SK-N-MC (cell line): Measurements from ENCODE around the gene SSR3.
"Not testable (repeated sequence)": the region's sequence is repeated elsewhere in the genome, so short reads cannot be mapped to it uniquely, and the experiment has no call there.

Experiments
- DNase-seq: peaks from one replicate; pipeline ENCODE4 v3.0.0-alpha.2; 2011; ENCODE audit warnings: low read depth, low spot score
- H3K27ac ChIP-seq: fragments of 200-600 bp; sonication (generic); 2 replicates; pipeline ENCODE4 v1.5.1; 2016; ENCODE audit warnings: mixed run types
- H3K36me3 ChIP-seq: fragments of 200-600 bp; sonication (generic); 2 replicates; pipeline ENCODE4 v1.6.1; 2017; ENCODE audit warnings: antibody characterized with exemption, low read length, mixed read lengths; ENCODE audit not compliant: insufficient read depth
- H3K4me3 ChIP-seq: fragments of 200-600 bp; sonication (generic); 2 replicates; pipeline ENCODE4 v1.5.1; 2016
- H3K9ac ChIP-seq: fragments of 200-600 bp; sonication (generic); 2 replicates; pipeline ENCODE4 v1.8.0; 2017; ENCODE audit warnings: mixed run types, mixed read lengths; ENCODE audit not compliant: insufficient read length
- H3K9me3 ChIP-seq: fragments of 200-600 bp; sonication (generic); 2 replicates; pipeline ENCODE4 v1.6.1; 2017; ENCODE audit warnings: low read depth, mild to moderate bottlenecking, antibody characterized with exemption, low read length, moderate library complexity, mixed read lengths
- EZH2 ChIP-seq: fragments of 200-600 bp; sonication (generic); IDR thresholded peaks from one replicate; pipeline ENCODE4 v1.6.1; 2017; ENCODE audit warnings: antibody characterized with exemption
- FOXP2 ChIP-seq: optimal IDR thresholded peaks from 2 replicates; pipeline ENCODE3; 2011; ENCODE audit warnings: mild to moderate bottlenecking, moderate library complexity; ENCODE audit not compliant: insufficient read depth; ENCODE audit errors: extremely low read length, control extremely low read depth
- POLR2AphosphoS5 ChIP-seq: IDR thresholded peaks from 2 replicates; pipeline ENCODE4 v1.6.1; 2012; ENCODE audit warnings: mild to moderate bottlenecking, low read depth, low read length, borderline replicate concordance

Gene SSR3

GRCh38 chr3:156581033-156581432 lies 26.1 kb upstream of the SSR3 start:
- TF ChIP-seq EZH2 = no peak
- no peak overlapping the region for H3K27ac ChIP-seq
- H3K36me3 ChIP-seq = no peaks in the 10 kb centered on the region
- H3K9me3 ChIP-seq = no peaks in the 10 kb centered on the region
- DNase-seq = no peak
- H3K4me3 ChIP-seq = no peak overlapping the region
- H3K9ac ChIP-seq = no peak overlapping the region

GRCh38 chr3:156579427-156579851 lies 24.5 kb upstream of the SSR3 start:
- Histone ChIP-seq H3K9me3 (no peaks in the 10 kb centered on the region), H3K9ac (no peak overlapping the region), H3K36me3 (no peaks in the 10 kb centered on the region), H3K27ac (no peak overlapping the region), H3K4me3 (no peak overlapping the region)
- DNase-seq = no peak
- TF ChIP-seq POLR2AphosphoS5 = no peak
- no peak for TF ChIP-seq EZH2
- TF ChIP-seq FOXP2 = no peak

GRCh38 chr3:156577736-156578135 lies 22.8 kb upstream of the SSR3 start:
- Histone ChIP-seq H3K36me3 (no peaks in the 10 kb centered on the region), H3K9ac (no peak overlapping the region), H3K9me3 (no peaks in the 10 kb centered on the region), H3K4me3 (no peak overlapping the region), H3K27ac (no peak overlapping the region)
- no peak for TF ChIP-seq FOXP2
- no peak for TF ChIP-seq POLR2AphosphoS5
- no peak for TF ChIP-seq EZH2
- DNase-seq = no peak

GRCh38 chr3:156576651-156577348 lies 21.9 kb upstream of the SSR3 start:
- no peak for DNase-seq
- H3K27ac ChIP-seq = no peak overlapping the region
- no peaks in the 10 kb centered on the region for H3K9me3 ChIP-seq
- TF ChIP-seq POLR2AphosphoS5 (no peak), FOXP2 (no peak), EZH2 (no peak)
- H3K4me3 ChIP-seq = no peak overlapping the region
- no peak overlapping the region for H3K9ac ChIP-seq
- H3K36me3 ChIP-seq = no peaks in the 10 kb centered on the region

GRCh38 chr3:156576051-156576450 lies 21.1 kb upstream of the SSR3 start:
- Histone ChIP-seq H3K9me3 (no peaks in the 10 kb centered on the region), H3K36me3 (no peaks in the 10 kb centered on the region), H3K4me3 (no peak overlapping the region), H3K27ac (no peak overlapping the region), H3K9ac (no peak overlapping the region)
- no peak for TF ChIP-seq POLR2AphosphoS5
- no peak for TF ChIP-seq FOXP2
- TF ChIP-seq EZH2 = no peak
- DNase-seq = no peak

- Histone ChIP-seq H3K27ac (no peak overlapping the region), H3K9me3 (no peaks in the 10 kb centered on the region), H3K36me3 (no peaks in the 10 kb centered on the region), H3K4me3 (no peak overlapping the region), H3K9ac (no peak overlapping the region)
- no peak for TF ChIP-seq EZH2
- TF ChIP-seq FOXP2 = no peak
- no peak for TF ChIP-seq POLR2AphosphoS5
- no peak for DNase-seq
Measured at GRCh38 chr3:156575641-156576040, 20.7 kb upstream of the SSR3 start.

GRCh38 chr3:156569881-156570280 lies 15.0 kb upstream of the SSR3 start:
- not testable (repeated sequence) for H3K9ac ChIP-seq, DNase-seq, H3K4me3 ChIP-seq, H3K9me3 ChIP-seq, H3K27ac ChIP-seq, H3K36me3 ChIP-seq

- H3K27ac ChIP-seq, H3K4me3 ChIP-seq, H3K9ac ChIP-seq, H3K36me3 ChIP-seq, H3K9me3 ChIP-seq, DNase-seq: not testable (repeated sequence)
Measured at GRCh38 chr3:156569016-156569415, 14.1 kb upstream of the SSR3 start.

- TF ChIP-seq FOXP2 (no peak), EZH2 (no peak), POLR2AphosphoS5 (no peak)
- H3K36me3 ChIP-seq = no peaks in the 10 kb centered on the region
- no peak for DNase-seq
Measured at GRCh38 chr3:156563900-156564682, 9.2 kb upstream of the SSR3 start.

GRCh38 chr3:156562486-156562885 lies 7.6 kb upstream of the SSR3 start:
- not testable (repeated sequence) for H3K27ac ChIP-seq, DNase-seq

More at GRCh38 chr3:156563900-156564682, 9.2 kb upstream of the SSR3 start:
- Histone ChIP-seq H3K4me3 (no peak overlapping the region), H3K9ac (no peak overlapping the region), H3K9me3 (no peaks in the 10 kb centered on the region), H3K27ac (no peak overlapping the region)

More at GRCh38 chr3:156562486-156562885, 7.6 kb upstream of the SSR3 start:
- H3K36me3 ChIP-seq, H3K4me3 ChIP-seq, H3K9me3 ChIP-seq, H3K9ac ChIP-seq: not testable (repeated sequence)
